GM12878 (cell line): ENCODE results near the gene RGS19.

ENCODE experiments used
- NFYB ChIP-seq: IDR thresholded peaks from 2 replicates; pipeline ENCODE4 v1.6.1; 2011; ENCODE audit warnings: low read depth, mild to moderate bottlenecking, low read length, improper control_type of control experiment, moderate library complexity; ENCODE audit not compliant: insufficient read depth
- TF ChIP-seq, protein P1 (sequence below): fragments of 450-650 bp; IDR thresholded peaks from 2 replicates; pipeline ENCODE4 v1.6.1; 2017; ENCODE audit warnings: mild to moderate bottlenecking

GRCh38 chr20:64082820-64083377 is 3.6 kb upstream of the RGS19 start:
- TF ChIP-seq NFYB = no peak
- TF ChIP-seq, protein P1, sequence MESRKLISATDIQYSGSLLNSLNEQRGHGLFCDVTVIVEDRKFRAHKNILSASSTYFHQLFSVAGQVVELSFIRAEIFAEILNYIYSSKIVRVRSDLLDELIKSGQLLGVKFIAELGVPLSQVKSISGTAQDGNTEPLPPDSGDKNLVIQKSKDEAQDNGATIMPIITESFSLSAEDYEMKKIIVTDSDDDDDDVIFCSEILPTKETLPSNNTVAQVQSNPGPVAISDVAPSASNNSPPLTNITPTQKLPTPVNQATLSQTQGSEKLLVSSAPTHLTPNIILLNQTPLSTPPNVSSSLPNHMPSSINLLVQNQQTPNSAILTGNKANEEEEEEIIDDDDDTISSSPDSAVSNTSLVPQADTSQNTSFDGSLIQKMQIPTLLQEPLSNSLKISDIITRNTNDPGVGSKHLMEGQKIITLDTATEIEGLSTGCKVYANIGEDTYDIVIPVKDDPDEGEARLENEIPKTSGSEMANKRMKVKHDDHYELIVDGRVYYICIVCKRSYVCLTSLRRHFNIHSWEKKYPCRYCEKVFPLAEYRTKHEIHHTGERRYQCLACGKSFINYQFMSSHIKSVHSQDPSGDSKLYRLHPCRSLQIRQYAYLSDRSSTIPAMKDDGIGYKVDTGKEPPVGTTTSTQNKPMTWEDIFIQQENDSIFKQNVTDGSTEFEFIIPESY = no peak
